ENCODE measurements around the gene PTPRT. TPM values are rescaled to one million over a fixed set of nuclear protein-coding genes. Genes with fewer than 3 reads are reported as not detected.

Gene PTPRT
- total RNA-seq, 4 donors from 2014 or later, result under 0.01 to 2.1 TPM; not detected in 2

- Histone ChIP-seq H3K4me3 (no peak overlapping the region), H3K36me3 (no peaks in the 10 kb centered on the region), H3K27me3 (no peaks in the 10 kb centered on the region), H3K4me1 (no peaks in the 10 kb centered on the region), H3K9me3 (peaks cover 0 to 3% of the 10 kb centered on the region in 2 donors), H3K27ac (no peak overlapping the region)
- intact Hi-C loops (cut with DNase I; ENCODE audit: low total_unique reads), result no loop called here
- no peak for DNase-seq
- TF ChIP-seq CTCF (IDR thresholded peaks at IDR 0.05) (no peak), POLR2A (IDR thresholded peaks at IDR 0.05) (no peak)
Observed at GRCh38 chr20:42516692-42517091, 673.0 kb downstream of the PTPRT start.

GRCh38 chr20:42510686-42511085, 679.0 kb downstream of the PTPRT start:
- no peaks in the 10 kb centered on the region for H3K4me1 ChIP-seq
- no peaks in the 10 kb centered on the region for H3K36me3 ChIP-seq
- intact Hi-C loops (cut with DNase I; ENCODE audit: low total_unique reads), result no loop called here
- TF ChIP-seq CTCF (IDR thresholded peaks at IDR 0.05), result no peak
- no peak for TF ChIP-seq POLR2A (IDR thresholded peaks at IDR 0.05)
- no peak overlapping the region for H3K4me3 ChIP-seq
- H3K9me3 ChIP-seq, result no peaks in the 10 kb centered on the region
- H3K27ac ChIP-seq, result no peak overlapping the region
- no peaks in the 10 kb centered on the region for H3K27me3 ChIP-seq
- DNase-seq, result no peak

GRCh38 chr20:42507874-42508273, 681.8 kb downstream of the PTPRT start:
- no peaks in the 10 kb centered on the region for H3K27me3 ChIP-seq
- intact Hi-C loops (cut with DNase I; ENCODE audit: low total_unique reads), result no loop called here
- no peak for TF ChIP-seq POLR2A (IDR thresholded peaks at IDR 0.05)
- H3K4me3 ChIP-seq, result no peak overlapping the region
- H3K9me3 ChIP-seq, result no peaks in the 10 kb centered on the region
- H3K4me1 ChIP-seq, result no peaks in the 10 kb centered on the region
- H3K36me3 ChIP-seq, result no peaks in the 10 kb centered on the region
- H3K27ac ChIP-seq, result no peak overlapping the region
- no peak for DNase-seq

- Histone ChIP-seq H3K4me1 (no peaks in the 10 kb centered on the region), H3K9me3 (no peaks in the 10 kb centered on the region), H3K4me3 (no peak overlapping the region), H3K27me3 (no peaks in the 10 kb centered on the region), H3K36me3 (no peaks in the 10 kb centered on the region), H3K27ac (no peak overlapping the region)
- DNase-seq, result no peak
- TF ChIP-seq POLR2A (IDR thresholded peaks at IDR 0.05) (no peak), CTCF (IDR thresholded peaks at IDR 0.05) (no peak)
- intact Hi-C loops (cut with DNase I; ENCODE audit: low total_unique reads), result no loop called here
Observed at GRCh38 chr20:42506397-42506796, 683.3 kb downstream of the PTPRT start.

GRCh38 chr20:42502591-42502990, 687.1 kb downstream of the PTPRT start:
- Histone ChIP-seq H3K4me1 (no peaks in the 10 kb centered on the region), H3K27ac (no peak overlapping the region), H3K9me3 (no peaks in the 10 kb centered on the region), H3K4me3 (no peak overlapping the region), H3K27me3 (no peaks in the 10 kb centered on the region), H3K36me3 (no peaks in the 10 kb centered on the region)
- intact Hi-C loops (cut with DNase I; ENCODE audit: low total_unique reads), result no loop called here
- TF ChIP-seq POLR2A (IDR thresholded peaks at IDR 0.05) (no peak), CTCF (IDR thresholded peaks at IDR 0.05) (no peak)
- no peak for DNase-seq

GRCh38 chr20:42496595-42496994, 693.1 kb downstream of the PTPRT start:
- Histone ChIP-seq H3K27ac (no peak overlapping the region), H3K9me3 (no peaks in the 10 kb centered on the region), H3K4me1 (no peaks in the 10 kb centered on the region), H3K4me3 (no peak overlapping the region), H3K36me3 (no peaks in the 10 kb centered on the region), H3K27me3 (no peaks in the 10 kb centered on the region)
- DNase-seq, result no peak
- intact Hi-C loops (cut with DNase I; ENCODE audit: low total_unique reads), result no loop called here
- no peak for TF ChIP-seq CTCF (IDR thresholded peaks at IDR 0.05)
- no peak for TF ChIP-seq POLR2A (IDR thresholded peaks at IDR 0.05)

Data from uterus (tissue), 4 donors.